Large intestine (tissue), 3 donors: Measurements from ENCODE around the gene ERCC3. TPM values are rescaled to one million over a fixed set of nuclear protein-coding genes. Genes with fewer than 3 reads are reported as not detected.
"Not testable (repeated sequence)": the region's sequence is repeated elsewhere in the genome, so short reads cannot be mapped to it uniquely, and the experiment has no call there.

Experiments
- DNase-seq, 2 donors: peaks; one replicate each; pipeline versions ENCODE4 v3.0.0 to v3.0.0-alpha.2; 2013
- H3K27ac ChIP-seq: one replicate; pipeline ENCODE4 v1.5.1; 2013; ENCODE audit warnings: low read length
- H3K27me3 ChIP-seq: 2 replicates; pipeline ENCODE4 v1.6.1; 2013; ENCODE audit warnings: low read length; ENCODE audit not compliant: control insufficient read depth, insufficient read depth
- H3K36me3 ChIP-seq: 2 replicates; pipeline ENCODE4 v1.6.1; 2013; ENCODE audit warnings: low read length; ENCODE audit not compliant: control insufficient read depth, insufficient read depth
- H3K4me1 ChIP-seq: one replicate; pipeline ENCODE4 v1.6.1; 2013; ENCODE audit warnings: low read length; ENCODE audit not compliant: control insufficient read depth, insufficient read depth
- H3K4me3 ChIP-seq: one replicate; pipeline ENCODE4 v1.5.1; 2013; ENCODE audit warnings: low read length
- H3K9me3 ChIP-seq: one replicate; pipeline ENCODE4 v1.6.1; 2013; ENCODE audit warnings: mild to moderate bottlenecking, low read depth, low read length, moderate library complexity; ENCODE audit not compliant: control insufficient read depth
- WGBS: methylation state at CpG from one replicate; pipeline ENCODE4 v1.1.5; 2013; ENCODE audit warnings: low lambda C conversion rate; ENCODE audit not compliant: insufficient coverage; 5-methylcytosine and 5-hydroxymethylcytosine counted together
- polyA plus RNA-seq: library from polyadenylated mRNA; unstranded; fragments of 120-200 nt; gene quantifications from one replicate; pipeline ENCODE4 v1.2.1, GENCODE V29; 2013

Gene ERCC3
- polyA plus RNA-seq, 1 donor = 40.5 TPM

DNA sequence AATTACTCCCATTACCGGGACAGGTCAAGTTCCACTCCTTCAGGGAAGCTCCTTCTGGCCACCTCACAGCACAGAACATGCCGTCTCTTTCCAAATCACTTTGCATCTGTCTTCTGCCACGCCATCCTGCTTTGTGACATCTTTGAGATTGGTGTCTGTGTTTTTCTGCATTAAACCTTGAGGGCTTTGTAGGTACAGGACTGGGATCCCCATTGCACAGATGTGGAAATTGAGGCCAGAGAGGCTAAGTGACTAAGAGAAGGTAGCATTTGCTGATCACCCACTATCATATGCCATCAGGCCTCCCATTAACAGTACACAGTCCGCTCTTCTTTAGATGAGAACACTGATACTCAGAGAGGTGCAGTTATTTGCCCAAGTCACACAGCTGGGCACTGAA is 64.4 kb downstream of the ERCC3 start:
- Histone ChIP-seq H3K27ac (no peak overlapping the region), H3K4me3 (no peak overlapping the region), H3K27me3 (peaks cover 10% of the 10 kb centered on the region), H3K4me1 (no peaks in the 10 kb centered on the region), H3K9me3 (peaks cover 4% of the 10 kb centered on the region), H3K36me3 (no peaks in the 10 kb centered on the region)
- no peak for DNase-seq
- WGBS = no CpG with 5 or more reads among the region's 4 CpGs

DNA sequence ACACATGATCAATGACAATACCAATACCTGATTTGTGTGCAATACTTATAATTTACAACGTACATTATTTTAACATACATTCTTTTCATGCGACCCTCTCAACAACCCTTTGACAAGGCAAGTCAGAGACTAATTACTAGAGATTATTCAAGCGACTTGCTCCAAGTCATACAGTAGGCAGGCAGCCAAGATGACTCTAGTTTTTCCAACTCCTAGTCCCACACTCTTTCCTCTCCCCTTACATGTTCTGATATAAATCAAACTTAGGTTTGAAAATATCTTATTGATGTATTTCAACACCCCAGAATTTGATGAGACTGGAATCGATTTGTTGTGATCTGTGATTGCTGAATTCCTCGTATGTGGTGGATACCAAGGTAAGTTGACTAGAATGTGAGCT is 65.8 kb downstream of the ERCC3 start:
- no CpG with 5 or more reads among the region's 5 CpGs for WGBS
- H3K27me3 ChIP-seq = peaks cover 11% of the 10 kb centered on the region
- no peak overlapping the region for H3K27ac ChIP-seq
- H3K4me3 ChIP-seq = no peak overlapping the region
- no peaks in the 10 kb centered on the region for H3K4me1 ChIP-seq
- no peaks in the 10 kb centered on the region for H3K36me3 ChIP-seq
- peaks cover 4% of the 10 kb centered on the region for H3K9me3 ChIP-seq
- DNase-seq = no peak

DNA sequence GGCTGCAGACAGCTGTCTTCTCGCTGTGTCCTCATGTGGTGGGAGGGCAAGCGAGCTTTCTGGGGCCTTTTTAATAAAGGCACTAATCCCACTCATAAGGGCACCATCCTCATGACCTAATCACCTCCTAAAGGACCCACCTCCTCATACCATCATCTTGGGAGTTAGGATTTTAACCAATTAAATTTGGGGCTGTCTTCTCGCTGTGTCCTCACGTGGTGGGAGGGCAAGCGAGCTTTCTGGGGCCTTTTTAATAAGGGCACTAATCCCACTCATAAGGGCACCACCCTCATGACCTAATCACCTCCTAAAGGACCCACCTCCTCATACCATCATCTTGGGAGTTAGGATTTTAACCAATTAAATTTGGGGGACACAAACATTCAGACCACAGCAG is 66.7 kb downstream of the ERCC3 start:
- H3K27ac ChIP-seq, H3K4me1 ChIP-seq, H3K4me3 ChIP-seq, DNase-seq, H3K9me3 ChIP-seq, H3K36me3 ChIP-seq: not testable (repeated sequence)
- no CpG with 5 or more reads among the region's 5 CpGs for WGBS
- peaks cover 12% of the 10 kb centered on the region for H3K27me3 ChIP-seq

DNA sequence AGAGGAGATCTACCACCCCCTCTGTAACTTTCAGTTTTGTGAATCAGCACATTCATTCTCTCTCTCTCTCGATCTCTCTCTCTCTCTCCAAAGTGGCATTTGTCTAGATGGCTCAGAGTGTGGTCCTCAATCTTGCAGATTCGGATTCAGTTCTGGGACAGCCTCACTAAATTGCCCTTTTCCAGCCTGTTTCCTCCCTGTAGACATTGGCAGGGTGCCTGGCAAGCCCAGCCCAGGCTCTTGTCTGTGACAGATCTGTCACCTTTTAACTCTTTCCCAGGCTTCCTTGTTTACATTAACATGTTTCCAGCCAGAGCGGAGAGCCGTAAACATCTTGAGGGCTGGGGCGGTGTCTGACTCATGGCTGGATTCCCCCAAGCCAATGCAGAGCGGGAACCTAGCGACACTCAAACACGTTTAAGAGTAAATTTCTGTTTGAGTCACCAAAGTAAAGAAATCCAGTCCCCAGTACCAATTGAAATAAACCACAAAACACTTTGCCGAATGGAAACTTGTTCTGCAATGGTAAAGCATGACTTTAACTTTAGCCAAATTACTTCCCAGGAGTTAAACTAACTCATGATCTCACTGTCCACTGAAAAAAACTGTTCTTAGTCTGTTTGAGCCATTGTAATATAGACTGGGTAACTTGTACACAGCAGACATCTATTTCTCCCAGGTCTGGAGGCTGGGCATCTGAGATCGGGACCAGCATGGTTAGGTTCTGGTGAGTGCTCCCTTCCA is 67.3 kb downstream of the ERCC3 start:
- Histone ChIP-seq H3K27ac (no peak overlapping the region), H3K9me3 (peaks cover 4% of the 10 kb centered on the region), H3K4me1 (no peaks in the 10 kb centered on the region), H3K36me3 (no peaks in the 10 kb centered on the region), H3K4me3 (no peak overlapping the region), H3K27me3 (peaks cover 12% of the 10 kb centered on the region)
- WGBS = no CpG with 5 or more reads among the region's 10 CpGs
- peak; percentile 23 to 59 for DNase-seq

DNA sequence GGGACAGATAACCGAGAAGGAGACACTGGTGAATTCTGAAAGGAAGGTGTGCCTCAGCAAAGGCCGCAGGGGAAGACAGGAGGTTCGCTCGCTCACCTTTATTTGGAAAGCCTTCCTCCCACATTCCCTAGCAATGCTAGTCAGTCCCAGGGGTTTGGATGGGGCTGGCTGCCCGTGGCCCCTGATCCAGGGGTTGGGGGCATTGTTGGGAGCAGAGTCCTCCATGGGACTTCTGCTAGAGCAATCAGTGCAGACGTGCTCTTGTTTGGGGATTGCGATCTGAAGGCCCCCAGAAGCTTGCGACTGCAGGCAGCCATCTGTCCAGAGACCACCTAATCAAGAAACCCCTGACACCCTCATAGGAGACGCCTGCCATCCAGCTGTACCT is 67.8 kb downstream of the ERCC3 start:
- Histone ChIP-seq H3K9me3 (peaks cover 4% of the 10 kb centered on the region), H3K27ac (no peak overlapping the region), H3K27me3 (peaks cover 16% of the 10 kb centered on the region), H3K4me1 (no peaks in the 10 kb centered on the region), H3K36me3 (no peaks in the 10 kb centered on the region), H3K4me3 (no peak overlapping the region)
- no CpG with 5 or more reads among the region's 9 CpGs for WGBS
- DNase-seq = no peak

- H3K27me3 ChIP-seq = peaks cover 23% of the 10 kb centered on the region
Measured at GRCh38 chr2:127225186-127225960, 68.6 kb downstream of the ERCC3 start.

GRCh38 chr2:127224135-127224534 is 69.8 kb downstream of the ERCC3 start:
- peak in 1 of 2 donors; percentile 58 for DNase-seq
- H3K9me3 ChIP-seq, H3K4me3 ChIP-seq, H3K4me1 ChIP-seq, H3K27ac ChIP-seq, H3K36me3 ChIP-seq: not testable (repeated sequence)
- no CpG with 5 or more reads among the region's 5 CpGs for WGBS
- H3K27me3 ChIP-seq = peaks cover 31% of the 10 kb centered on the region

More at GRCh38 chr2:127225186-127225960, 68.6 kb downstream of the ERCC3 start:
- WGBS = no CpG with 5 or more reads among the region's 12 CpGs
- no peaks in the 10 kb centered on the region for H3K36me3 ChIP-seq
- H3K27ac ChIP-seq = no peak overlapping the region
- H3K4me1 ChIP-seq = no peaks in the 10 kb centered on the region
- H3K9me3 ChIP-seq = peaks cover 4% of the 10 kb centered on the region
- DNase-seq = no peak
- no peak overlapping the region for H3K4me3 ChIP-seq

- H3K4me3 ChIP-seq = peak overlapping the region; percentile 35
- peaks cover 8% of the 10 kb centered on the region for H3K4me1 ChIP-seq
- WGBS = 34% methylated on average over 5 of the region's 31 CpGs
- DNase-seq = peak in 1 of 2 donors; percentile 42
- H3K27me3 ChIP-seq = peaks cover 49% of the 10 kb centered on the region
- no peak overlapping the region for H3K27ac ChIP-seq
- no peaks in the 10 kb centered on the region for H3K36me3 ChIP-seq
- H3K9me3 ChIP-seq = peaks cover 10% of the 10 kb centered on the region
Measured at GRCh38 chr2:127220768-127221527, 73.0 kb downstream of the ERCC3 start.

- Histone ChIP-seq H3K27me3 (peaks cover 48% of the 10 kb centered on the region), H3K27ac (no peak within 1 kb of the TSS), H3K36me3 (no peaks in the 10 kb centered on the region), H3K9me3 (peaks cover 10% of the 10 kb centered on the region), H3K4me1 (peaks cover 8% of the 10 kb centered on the region), H3K4me3 (peak within 1 kb of the TSS; percentile 51)
- 0% methylated on average over 2 of the region's 43 CpGs for WGBS
- DNase-seq = peak in 1 of 2 donors; percentile 38
Measured at GRCh38 chr2:127220102-127220767, 73.7 kb downstream of the ERCC3 start, which contains the start of gene CYP27C1. Gene CYP27C1, minus strand, starts transcription at chr2:127220299. Its CDS starts 29 bp downstream, at chr2:127220270.
